ENCODE data around the gene CASP5.

The CASP5 gene

GRCh38 chr11:105000797-105001196 is 22.2 kb downstream of the CASP5 start:
- Histone ChIP-seq H3K36me3 (replicated peaks) (no peaks in the 10 kb centered on the region), H3K4me3 (ENCODE audit: low read depth, low read length) (no peak overlapping the region), H3K27ac (no peak overlapping the region), H3K27me3 (replicated peaks) (no peaks in the 10 kb centered on the region)
- no peak for DNase-seq
- TF ChIP-seq CTCF (IDR thresholded peaks at IDR 0.05; ENCODE audit: low read depth, low read length, missing control alignments), result peak; percentile 63
- in situ Hi-C loops (cut with HindIII; ENCODE audit: low pct_ligation_motif_present, low sequenced_read_pairs), result no loop called here

- peak; percentile 9 for DNase-seq
- in situ Hi-C loops (cut with HindIII; ENCODE audit: low pct_ligation_motif_present, low sequenced_read_pairs), result no loop called here
Observed at GRCh38 chr11:105000167-105000566, 22.8 kb downstream of the CASP5 start.

GRCh38 chr11:104999721-105000120 is 23.2 kb downstream of the CASP5 start:
- Histone ChIP-seq H3K4me3 (ENCODE audit: low read depth, low read length) (no peak overlapping the region), H3K36me3 (replicated peaks) (no peaks in the 10 kb centered on the region), H3K27ac (no peak overlapping the region), H3K27me3 (replicated peaks) (no peaks in the 10 kb centered on the region)
- no peak for DNase-seq
- in situ Hi-C loops (cut with HindIII; ENCODE audit: low pct_ligation_motif_present, low sequenced_read_pairs), result no loop called here
- no peak for TF ChIP-seq CTCF (IDR thresholded peaks at IDR 0.05; ENCODE audit: low read depth, low read length, missing control alignments)

More at GRCh38 chr11:105000167-105000566, 22.8 kb downstream of the CASP5 start:
- no peaks in the 10 kb centered on the region for H3K27me3 ChIP-seq (replicated peaks)
- peak; percentile 26 for TF ChIP-seq CTCF (IDR thresholded peaks at IDR 0.05; ENCODE audit: low read depth, low read length, missing control alignments)
- H3K4me3 ChIP-seq (ENCODE audit: low read depth, low read length), result no peak overlapping the region
- no peaks in the 10 kb centered on the region for H3K36me3 ChIP-seq (replicated peaks)
- H3K27ac ChIP-seq, result no peak overlapping the region

- H3K27ac ChIP-seq, result no peak overlapping the region
- H3K4me3 ChIP-seq (ENCODE audit: low read depth, low read length), result no peak overlapping the region
- DNase-seq, result no peak
- in situ Hi-C loops (cut with HindIII; ENCODE audit: low pct_ligation_motif_present, low sequenced_read_pairs), result no loop called here
- H3K36me3 ChIP-seq (replicated peaks), result no peaks in the 10 kb centered on the region
- no peaks in the 10 kb centered on the region for H3K27me3 ChIP-seq (replicated peaks)
- no peak for TF ChIP-seq CTCF (IDR thresholded peaks at IDR 0.05; ENCODE audit: low read depth, low read length, missing control alignments)
Observed at GRCh38 chr11:104997288-104997687, 25.7 kb downstream of the CASP5 start.

GRCh38 chr11:104995001-104995408 is 28.0 kb downstream of the CASP5 start:
- in situ Hi-C loops (cut with HindIII; ENCODE audit: low pct_ligation_motif_present, low sequenced_read_pairs), result no loop called here
- H3K27me3 ChIP-seq (replicated peaks), result no peaks in the 10 kb centered on the region
- no peak overlapping the region for H3K27ac ChIP-seq
- no peaks in the 10 kb centered on the region for H3K36me3 ChIP-seq (replicated peaks)
- H3K4me3 ChIP-seq (ENCODE audit: low read depth, low read length), result no peak overlapping the region
- no peak for DNase-seq
- no peak for TF ChIP-seq CTCF (IDR thresholded peaks at IDR 0.05; ENCODE audit: low read depth, low read length, missing control alignments)

GRCh38 chr11:104992781-104993180 is 30.2 kb downstream of the CASP5 start:
- no peak overlapping the region for H3K27ac ChIP-seq
- H3K27me3 ChIP-seq (replicated peaks), result no peaks in the 10 kb centered on the region
- in situ Hi-C loops (cut with HindIII; ENCODE audit: low pct_ligation_motif_present, low sequenced_read_pairs), result no loop called here
- no peak for DNase-seq
- no peak overlapping the region for H3K4me3 ChIP-seq (ENCODE audit: low read depth, low read length)
- no peaks in the 10 kb centered on the region for H3K36me3 ChIP-seq (replicated peaks)
- no peak for TF ChIP-seq CTCF (IDR thresholded peaks at IDR 0.05; ENCODE audit: low read depth, low read length, missing control alignments)
